HepG2 (cell line): Measurements from ENCODE around the gene SLC44A5. TPM values are rescaled to one million over a fixed set of nuclear protein-coding genes. Genes with fewer than 3 reads are reported as not detected.

ENCODE experiments used
- ATAC-seq: fragments of 200-7000 bp; cut with Tn5 transposase; 3 replicates; pipeline ENCODE4 v1.9.1; 2020; ENCODE audit warnings: mild to moderate bottlenecking, moderate library complexity
- BruUV-seq: library from RNA; stranded (reverse); fragments of 400-500 nt; replicated peaks from 2 replicates; lab custom pipeline; 2021; lab: Mats Ljungman, UMichigan
- CTCF ChIA-PET: fragments of 300-600 bp; formaldehyde crosslinking; extraction: SDS; loops from one replicate; lab custom pipeline; 2021; ENCODE audit warnings: low total read pairs, inconsistent platforms, low intra/inter-chr PET ratio; lab: Yijun Ruan, JAX
- POLR2A ChIA-PET: fragments of 350-600 bp; sonication (Branson Sonifier 250); formaldehyde crosslinking; loops from one replicate; lab custom pipeline; 2020; ENCODE audit warnings: antibody characterized with exemption, inconsistent platforms; lab: Yijun Ruan, JAX
- DNase-seq: peaks from one replicate; pipeline ENCODE4 v3.0.0-alpha.2; 2015; ENCODE audit warnings: low spot score
- FAIRE-seq: peaks from 3 replicates; lab custom pipeline; 2011; peaks lifted over from hg19 to GRCh38; lab: Jason Lieb, UNC
- H2AFZ ChIP-seq: one replicate; pipeline ENCODE4 v1.6.1; 2011; ENCODE audit warnings: low read length, inconsistent platforms
- H3K27ac ChIP-seq: fragments of 300-600 bp; 3 replicates; pipeline ENCODE4 v1.8.0; 2011; ENCODE audit warnings: mixed run types, mild to moderate bottlenecking, mixed read lengths, low read length, inconsistent platforms; ENCODE audit not compliant: insufficient read depth; ENCODE audit errors: extremely low read length
- H3K27me3 ChIP-seq, 2 experiments: fragments of 200-600 bp in 1 of 2; 2 replicates in 1 of 2; 3 replicates in 1 of 2; pipeline versions ENCODE4 v1.6.0 to v1.8.0; 2011; ENCODE audit warnings: low read length in 2 of 2, mild to moderate bottlenecking in 2 of 2, moderate library complexity in 2 of 2, inconsistent platforms in 1 of 2; ENCODE audit not compliant: insufficient read depth in 2 of 2, control insufficient read depth in 1 of 2
- H3K36me3 ChIP-seq, 2 experiments: fragments of 200-600 bp in 1 of 2; replicated peaks in 1 of 2; 2 replicates in 1 of 2; 3 replicates in 1 of 2; pipeline versions ENCODE4 v1.5.1 to v1.8.0; 2011; ENCODE audit warnings: low read length in 2 of 2, inconsistent platforms in 1 of 2; ENCODE audit not compliant: insufficient read depth in 2 of 2, control insufficient read depth in 1 of 2
- H3K4me1 ChIP-seq: 2 replicates; pipeline ENCODE4 v1.5.1; 2012; ENCODE audit warnings: low read length, inconsistent platforms; ENCODE audit not compliant: insufficient read depth
- H3K4me2 ChIP-seq: 2 replicates; pipeline ENCODE4 v1.6.0; 2011; ENCODE audit warnings: low read depth, low read length, inconsistent platforms
- H3K4me3 ChIP-seq, 3 experiments: fragments of 200-600 bp in 1 of 3; sonication (generic), shearing (Covaris generic) in 1 of 3; replicated peaks in 1 of 3; 2 replicates each; pipeline ENCODE4 v1.5.1; 2011 to 2016; ENCODE audit warnings: low read length in 3 of 3, inconsistent platforms in 2 of 3, low read depth in 2 of 3, mild to moderate bottlenecking in 2 of 3, control low read depth in 1 of 3, mixed read lengths in 1 of 3; ENCODE audit not compliant: insufficient read depth in 1 of 3
- H3K79me2 ChIP-seq: one replicate; pipeline ENCODE4 v1.6.1; 2011; ENCODE audit warnings: low read length, inconsistent platforms; ENCODE audit not compliant: insufficient read depth
- H3K9ac ChIP-seq: 2 replicates; pipeline ENCODE4 v1.6.0; 2011; ENCODE audit warnings: mild to moderate bottlenecking, low read depth, low read length, inconsistent platforms; ENCODE audit not compliant: insufficient read depth
- H3K9me3 ChIP-seq: 2 replicates; pipeline ENCODE4 v1.5.1; 2012; ENCODE audit warnings: mild to moderate bottlenecking, low read length
- H4K20me1 ChIP-seq: 2 replicates; pipeline ENCODE4 v1.6.0; 2011; ENCODE audit warnings: inconsistent platforms, mild to moderate bottlenecking, low read length, moderate library complexity; ENCODE audit not compliant: insufficient read depth
- BHLHE40 ChIP-seq: IDR thresholded peaks from 2 replicates; pipeline ENCODE4 v1.6.1; 2011; ENCODE audit warnings: low read length, improper control_type of control experiment
- MYC ChIP-seq: sonication (generic); formaldehyde crosslinking; IDR thresholded peaks from 2 replicates; pipeline ENCODE4 v1.9.0; 2021; ENCODE audit warnings: missing genetic modification reagents, borderline replicate concordance
- NFE2L1 ChIP-seq: sonication (generic); formaldehyde crosslinking; IDR thresholded peaks from 2 replicates; pipeline ENCODE4 v1.4.0; 2020; ENCODE audit warnings: missing genetic modification reagents, mild to moderate bottlenecking, borderline replicate concordance
- TAF15 ChIP-seq: fragments of 200-400 bp; formaldehyde crosslinking; IDR thresholded peaks from one replicate; pipeline ENCODE4 v1.6.1; 2018; ENCODE audit warnings: mild to moderate bottlenecking, low read depth, low read length; ENCODE audit not compliant: poor library complexity, severe bottlenecking
- ZNF496 ChIP-seq: sonication (generic); formaldehyde crosslinking; IDR thresholded peaks from 2 replicates; pipeline ENCODE4 v1.8.1; 2023; ENCODE audit warnings: mild to moderate bottlenecking, moderate library complexity, missing genetic modification reagents; ENCODE audit not compliant: insufficient replicate concordance
- ZNF567 ChIP-seq: sonication (generic); formaldehyde crosslinking; IDR thresholded peaks from 2 replicates; pipeline ENCODE4 v1.8.1; 2023; ENCODE audit warnings: mild to moderate bottlenecking, missing genetic modification reagents, borderline replicate concordance
- ZNF589 ChIP-seq: sonication (generic); formaldehyde crosslinking; conservative IDR thresholded peaks from 2 replicates; pipeline ENCODE4 v1.8.0; 2022; ENCODE audit warnings: mild to moderate bottlenecking, moderate library complexity, missing genetic modification reagents
- ZNF7 ChIP-seq: IDR thresholded peaks from 2 replicates; pipeline ENCODE4 v1.6.1; 2016; ENCODE audit warnings: missing biosample characterization, missing genetic modification reagents
- WGBS: methylation state at CpG from one replicate; pipeline ENCODE4 v1.1.6; 2017; ENCODE audit warnings: low lambda C conversion rate; 5-methylcytosine and 5-hydroxymethylcytosine counted together
- in situ Hi-C: cut with HindIII; loops from 2 replicates; pipeline ENCODE4 v1.10.0; 2017; ENCODE audit warnings: low pct_unique_long_range_greater_than_20kb; ENCODE audit not compliant: extremely low pct_ligation_motif_present
- intact Hi-C: fragments of 100-400 bp; cut with micrococcal nuclease; formaldehyde crosslinking; loops from one replicate; pipeline ENCODE4 v1.10.0; 2022; ENCODE audit not compliant: unreplicated experiment
- polyA plus RNA-seq, 8 experiments: library from polyadenylated mRNA; depleted of rRNA in 3 of 8; stranded (reverse) in 7 of 8; unstranded in 1 of 8; fragments of >200 nt; fragmentation: Illumina TruSeq in 4 of 8; extraction: Trizol in 4 of 8; gene quantifications; 2 replicates each; pipeline versions ENCODE4 v1.2.1 to v1.2.3, GENCODE V29; 2011 to 2016; ENCODE audit warnings: low read depth in 4 of 8, missing spikeins in 1 of 8, mixed read lengths in 1 of 8; ENCODE audit not compliant: insufficient read depth in 1 of 8
- total RNA-seq, 5 experiments: library from RNA; depleted of rRNA; stranded (reverse); fragments of >200 nt; fragmentation: Illumina TruSeq; extraction: Trizol; gene quantifications; 2 replicates each; pipeline ENCODE4 v1.2.3, GENCODE V29; 2016; ENCODE audit warnings: low read depth in 1 of 5
- TF ChIP-seq, protein P1 (sequence below): sonication (generic); formaldehyde crosslinking; IDR thresholded peaks from 2 replicates; pipeline ENCODE4 v1.4.0; 2020; ENCODE audit warnings: missing genetic modification reagents, low read depth, mild to moderate bottlenecking, borderline replicate concordance
- TF ChIP-seq, protein P2 (sequence below): sonication (generic); formaldehyde crosslinking; IDR thresholded peaks from 2 replicates; pipeline ENCODE4 v1.4.0; 2020; ENCODE audit warnings: mild to moderate bottlenecking, missing genetic modification reagents

The SLC44A5 gene
- total and polyA plus RNA-seq, 2 of the 13 experiments (the other 11 are each of a cell fraction or from before 2014, with no cell fraction given): 8.0 to 16.0 TPM

- Histone ChIP-seq H4K20me1 (no peaks in the 10 kb centered on the region), H3K4me1 (no peaks in the 10 kb centered on the region)
- no TSS peak for BruUV-seq
- ChIA-PET POLR2A (no interaction called here), CTCF (no interaction called here)
- TF ChIP-seq ZNF589 (CRISPR knock-in tag) (no peak), ZNF496 (CRISPR knock-in tag) (no peak), NFE2L1 (no peak), ZNF567 (no peak), MYC (CRISPR knock-in tag) (no peak), BHLHE40 (no peak), ZNF7 (no peak), TAF15 (no peak)
- TF ChIP-seq, protein P1, sequence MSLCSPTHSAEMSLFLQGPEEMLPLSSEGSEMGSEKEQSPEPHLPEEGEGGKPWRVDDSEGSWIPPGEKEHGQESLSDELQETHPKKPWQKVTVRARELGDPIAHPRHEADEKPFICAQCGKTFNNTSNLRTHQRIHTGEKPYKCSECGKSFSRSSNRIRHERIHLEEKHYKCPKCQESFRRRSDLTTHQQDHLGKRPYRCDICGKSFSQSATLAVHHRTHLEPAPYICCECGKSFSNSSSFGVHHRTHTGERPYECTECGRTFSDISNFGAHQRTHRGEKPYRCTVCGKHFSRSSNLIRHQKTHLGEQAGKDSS (CRISPR knock-in tag): no peak
- TF ChIP-seq, protein P2, sequence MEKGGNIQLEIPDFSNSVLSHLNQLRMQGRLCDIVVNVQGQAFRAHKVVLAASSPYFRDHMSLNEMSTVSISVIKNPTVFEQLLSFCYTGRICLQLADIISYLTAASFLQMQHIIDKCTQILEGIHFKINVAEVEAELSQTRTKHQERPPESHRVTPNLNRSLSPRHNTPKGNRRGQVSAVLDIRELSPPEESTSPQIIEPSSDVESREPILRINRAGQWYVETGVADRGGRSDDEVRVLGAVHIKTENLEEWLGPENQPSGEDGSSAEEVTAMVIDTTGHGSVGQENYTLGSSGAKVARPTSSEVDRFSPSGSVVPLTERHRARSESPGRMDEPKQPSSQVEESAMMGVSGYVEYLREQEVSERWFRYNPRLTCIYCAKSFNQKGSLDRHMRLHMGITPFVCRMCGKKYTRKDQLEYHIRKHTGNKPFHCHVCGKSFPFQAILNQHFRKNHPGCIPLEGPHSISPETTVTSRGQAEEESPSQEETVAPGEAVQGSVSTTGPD (CRISPR knock-in tag): no peak
- TF ChIP-seq, all 625 proteins: peak for 0
- in situ Hi-C loops (no loop called here), intact Hi-C loops (no loop called here)
- 56% methylated on average over 2 of the region's 2 CpGs for WGBS
- Histone ChIP-seq H2AFZ (no peak overlapping the region), H3K27ac (no peak overlapping the region), H3K9me3 (no peaks in the 10 kb centered on the region), H3K9ac (no peak overlapping the region), H3K4me2 (no peak overlapping the region), H3K27me3 (no peaks in the 10 kb centered on the region), H3K36me3 (no peaks in the 10 kb centered on the region), H3K79me2 (no peaks in the 10 kb centered on the region), H3K4me3 (no peak overlapping the region)
- ATAC-seq: no peak
- no peak for DNase-seq
- no peak for FAIRE-seq
These were observed 77.8 kb downstream of the SLC44A5 start for GRCh38 chr1:75533085-75533484.
